Kidney epithelial cell (primary cell): ENCODE measurements around the gene HLA-B. TPM values are rescaled to one million over a fixed set of nuclear protein-coding genes. Genes with fewer than 3 reads are reported as not detected.

Source experiments
- DNase-seq: peaks from one replicate; pipeline ENCODE4 v3.0.0-alpha.2; 2010; ENCODE audit warnings: low read depth
- H3K27me3 ChIP-seq: 2 replicates; pipeline ENCODE4 v1.6.0; 2011; ENCODE audit warnings: low read length; ENCODE audit not compliant: control insufficient read depth, insufficient read depth
- H3K36me3 ChIP-seq: 2 replicates; pipeline ENCODE4 v1.5.1; 2011; ENCODE audit warnings: low read length; ENCODE audit not compliant: control insufficient read depth, insufficient read depth
- H3K4me3 ChIP-seq: 2 replicates; pipeline ENCODE4 v1.5.1; 2011; ENCODE audit warnings: low read depth, mild to moderate bottlenecking, control low read depth, low read length
- CTCF ChIP-seq: IDR thresholded peaks from 2 replicates; pipeline ENCODE4 v1.5.1; 2011; ENCODE audit warnings: mild to moderate bottlenecking, moderate library complexity, low read length, control low read depth, inconsistent platforms; ENCODE audit not compliant: insufficient read depth, poor library complexity, severe bottlenecking
- total RNA-seq: library from RNA; depleted of rRNA; stranded (reverse); fragments of >200 nt; gene quantifications from 2 replicates; pipeline ENCODE4 v1.2.3, GENCODE V29; 2015

HLA-B gene
- total RNA-seq, 1 donor from 2014 or later = 484 TPM

- Histone ChIP-seq H3K4me3 (no peak overlapping the region), H3K36me3 (no peaks in the 10 kb centered on the region), H3K27me3 (no peaks in the 10 kb centered on the region)
- no peak for DNase-seq
- no peak for TF ChIP-seq CTCF
Observed at GRCh38 chr6:31328355-31328960, 28.5 kb downstream of the HLA-B start.

- Histone ChIP-seq H3K4me3 (no peak overlapping the region), H3K36me3 (no peaks in the 10 kb centered on the region), H3K27me3 (peaks cover 3% of the 10 kb centered on the region)
- TF ChIP-seq CTCF = no peak
- no peak for DNase-seq
Observed at GRCh38 chr6:31321820-31322219, 35.2 kb downstream of the HLA-B start.

GRCh38 chr6:31321005-31321707, 35.8 kb downstream of the HLA-B start:
- Histone ChIP-seq H3K4me3 (no peak overlapping the region), H3K27me3 (peaks cover 3% of the 10 kb centered on the region), H3K36me3 (no peaks in the 10 kb centered on the region)
- TF ChIP-seq CTCF = no peak
- DNase-seq = no peak

GRCh38 chr6:31317036-31317435, 39.9 kb downstream of the HLA-B start:
- no peak overlapping the region for H3K4me3 ChIP-seq
- no peak for DNase-seq
- TF ChIP-seq CTCF = no peak
- H3K27me3 ChIP-seq = peaks cover 6% of the 10 kb centered on the region
- no peaks in the 10 kb centered on the region for H3K36me3 ChIP-seq

- TF ChIP-seq CTCF = no peak
- peaks cover 28% of the 10 kb centered on the region for H3K27me3 ChIP-seq
- H3K4me3 ChIP-seq = no peak overlapping the region
- no peaks in the 10 kb centered on the region for H3K36me3 ChIP-seq
- no peak for DNase-seq
Observed at GRCh38 chr6:31309641-31310040, 47.3 kb downstream of the HLA-B start.

GRCh38 chr6:31308845-31309175, 48.2 kb downstream of the HLA-B start:
- no peak overlapping the region for H3K4me3 ChIP-seq
- no peak for TF ChIP-seq CTCF
- no peaks in the 10 kb centered on the region for H3K36me3 ChIP-seq
- peaks cover 29% of the 10 kb centered on the region for H3K27me3 ChIP-seq
- DNase-seq = no peak
